GM18867 (cell line): ENCODE data around the gene MID1.
A peak's percentile ranks its signal among the peaks of the same experiment; 100 is the strongest.
"Not testable (repeated sequence)": the region's sequence is repeated elsewhere in the genome, so short reads cannot be mapped to it uniquely, and the experiment has no call there.

ENCODE experiments used
- ATAC-seq: cut with Tn5 transposase; IDR thresholded peaks from one replicate; pipeline ENCODE4 v1.9.1; 2021; ENCODE audit warnings: mild to moderate bottlenecking, moderate library complexity; ENCODE audit not compliant: unreplicated experiment

Gene MID1

DNA sequence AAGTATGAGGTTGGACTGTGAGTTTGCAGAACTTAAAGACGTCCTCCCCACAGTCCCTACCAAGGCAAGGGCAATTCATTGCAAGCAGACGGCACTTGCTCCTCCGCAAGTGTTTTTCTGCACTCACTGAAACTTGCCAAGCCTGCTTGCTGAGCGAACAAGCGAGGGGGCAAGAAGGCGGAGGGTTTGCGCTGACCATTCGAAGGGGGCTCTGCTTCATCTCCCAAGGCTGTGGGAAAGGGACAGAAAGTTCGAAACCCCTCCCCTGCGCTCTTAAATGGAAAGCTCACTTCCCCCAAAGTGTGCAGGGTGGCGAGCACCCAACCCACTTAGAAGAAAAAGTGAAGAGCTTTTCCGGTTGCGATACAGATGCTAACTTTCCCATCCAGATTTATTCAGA, 1.4 kb downstream of the MID1 start:
- no peak for ATAC-seq

DNA sequence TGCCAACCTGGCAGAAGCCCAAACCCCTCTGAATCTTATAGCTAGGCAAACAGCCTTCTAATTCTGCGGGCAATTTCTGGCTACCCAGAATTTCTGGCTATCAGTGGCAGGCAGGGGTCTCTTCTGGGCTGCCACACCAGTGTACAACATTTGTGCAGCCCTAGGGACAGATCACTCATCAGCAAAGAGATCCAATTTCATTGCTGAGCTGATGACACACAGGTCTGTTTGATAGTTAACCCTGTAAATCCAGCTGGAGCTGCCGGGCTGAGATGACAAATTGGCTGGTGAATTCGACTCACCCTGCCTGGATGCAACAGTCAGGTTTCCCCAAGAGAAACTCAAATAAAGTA, 2.4 kb downstream of the MID1 start:
- no peak for ATAC-seq

DNA sequence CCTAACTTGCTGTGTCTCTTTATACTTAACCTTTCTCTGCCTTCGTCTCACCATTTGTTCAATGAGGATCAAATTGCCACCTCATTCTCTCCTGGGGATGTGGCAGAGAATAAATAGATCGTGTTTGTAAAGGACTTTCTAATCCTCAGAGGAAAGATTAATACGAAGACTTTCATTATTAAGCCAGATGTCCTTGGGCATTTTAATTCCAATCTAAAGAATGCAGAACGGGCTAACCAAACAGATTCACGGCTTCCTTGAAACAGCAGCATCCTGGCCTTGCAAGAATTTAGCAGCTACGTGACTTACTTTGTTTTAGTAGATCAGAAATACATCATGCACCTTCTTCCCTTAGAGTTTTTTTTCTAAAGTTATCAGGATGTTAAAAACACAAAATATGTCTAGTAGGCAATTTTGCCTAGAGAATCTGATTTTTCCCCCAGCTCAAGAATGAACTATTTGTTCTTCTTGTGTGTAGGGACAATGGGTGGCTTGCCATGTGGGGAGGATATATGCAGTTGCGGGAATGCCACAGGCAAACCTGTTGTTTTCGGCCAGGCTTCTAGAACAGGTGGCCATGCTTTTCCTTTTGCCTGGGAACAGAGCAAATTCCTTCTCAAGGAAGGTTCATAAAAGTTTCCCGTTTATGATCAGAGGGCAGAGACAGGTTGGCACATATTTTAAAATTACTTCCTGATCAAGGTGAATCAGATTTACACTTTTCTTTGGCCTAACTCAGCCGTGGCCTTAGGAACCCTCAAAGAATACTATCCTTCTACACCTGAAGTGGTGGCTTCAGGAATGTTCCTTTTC, 3.0 kb downstream of the MID1 start:
- no peak for ATAC-seq

DNA sequence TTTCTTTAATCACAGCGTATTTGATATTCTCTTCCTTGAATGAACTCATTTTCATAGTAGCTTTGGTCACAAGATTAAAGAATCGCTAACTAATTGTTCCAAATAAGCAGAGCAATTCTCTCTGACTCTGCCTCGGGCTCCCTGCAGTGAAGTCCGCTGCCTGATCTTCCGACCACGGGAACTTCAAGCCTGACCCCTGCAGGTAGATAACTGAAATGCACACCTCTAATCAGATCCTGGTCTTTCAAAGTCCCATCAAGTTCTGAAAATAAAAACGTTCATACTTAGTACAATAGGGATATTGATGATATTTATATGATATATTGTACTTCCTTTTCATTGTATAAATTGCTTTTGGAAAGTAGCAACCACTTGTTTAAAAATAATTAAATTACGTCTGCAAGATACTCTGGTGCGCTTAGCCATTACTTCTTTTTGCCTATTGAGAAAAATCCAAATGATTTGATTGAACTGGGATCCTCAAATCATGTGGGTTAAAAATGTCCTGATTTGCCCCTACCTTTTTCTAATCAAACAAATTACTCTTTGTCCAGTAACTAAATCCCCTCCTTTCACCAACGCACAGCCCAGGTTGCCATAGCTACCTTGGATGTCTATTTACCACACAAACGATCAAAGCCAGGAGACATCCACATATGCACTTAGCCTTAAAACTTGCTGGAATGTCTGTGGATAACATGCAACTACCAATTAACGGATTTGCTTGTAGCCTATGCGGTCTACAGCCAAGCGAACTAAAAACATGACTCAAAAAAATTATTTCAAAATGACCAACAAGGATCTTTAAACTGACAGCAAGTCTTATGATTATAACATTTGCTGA, 4.2 kb downstream of the MID1 start:
- ATAC-seq: peak; percentile 88

DNA sequence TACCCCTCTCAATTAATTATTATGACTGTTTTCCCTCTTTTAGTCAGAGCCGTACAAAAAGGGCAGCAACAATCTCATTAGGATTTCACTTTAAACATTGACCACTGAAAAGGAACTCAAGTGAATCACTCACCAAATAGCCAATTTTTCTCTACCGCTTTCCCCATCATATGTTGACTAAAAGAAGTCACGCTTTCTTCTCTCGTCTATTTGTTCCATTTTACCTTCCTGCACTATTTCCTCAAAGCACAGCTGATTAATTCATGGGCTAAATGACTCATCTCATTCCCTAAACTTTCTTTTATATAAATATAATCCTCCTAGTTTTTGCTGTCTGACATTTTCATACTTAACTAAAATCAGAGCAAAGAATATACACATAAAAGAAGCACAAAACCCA, 8.2 kb downstream of the MID1 start:
- no peak for ATAC-seq

DNA sequence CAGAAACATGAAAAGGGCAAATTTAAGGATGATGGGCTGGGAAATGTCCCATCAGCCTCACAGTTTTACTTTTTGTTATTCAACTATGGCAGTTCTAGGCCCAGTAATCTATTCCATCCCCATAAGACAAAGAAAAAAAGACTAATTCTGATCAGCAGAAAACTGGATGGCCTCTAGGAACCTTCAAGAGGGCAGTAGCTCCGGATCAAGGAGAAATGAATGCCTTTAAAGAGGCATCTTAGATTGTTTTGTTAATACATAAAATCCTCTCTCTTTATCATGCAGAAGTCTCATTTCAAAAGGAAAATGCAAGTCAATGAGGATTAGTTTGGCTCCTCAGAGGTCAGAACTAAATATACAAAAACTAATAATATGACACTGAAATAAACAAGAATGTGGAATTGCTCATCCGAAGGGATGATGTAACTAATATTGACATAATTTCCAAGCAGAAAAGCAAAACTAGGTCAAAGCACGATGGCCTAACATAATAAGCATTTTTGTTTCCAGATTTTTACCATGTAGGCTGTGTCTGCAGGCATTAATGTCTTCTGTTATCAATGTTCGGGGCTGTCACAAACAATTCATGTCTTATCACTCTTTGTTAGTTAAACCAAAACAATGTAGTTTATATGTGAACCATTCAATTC, 8.8 kb downstream of the MID1 start:
- no peak for ATAC-seq

DNA sequence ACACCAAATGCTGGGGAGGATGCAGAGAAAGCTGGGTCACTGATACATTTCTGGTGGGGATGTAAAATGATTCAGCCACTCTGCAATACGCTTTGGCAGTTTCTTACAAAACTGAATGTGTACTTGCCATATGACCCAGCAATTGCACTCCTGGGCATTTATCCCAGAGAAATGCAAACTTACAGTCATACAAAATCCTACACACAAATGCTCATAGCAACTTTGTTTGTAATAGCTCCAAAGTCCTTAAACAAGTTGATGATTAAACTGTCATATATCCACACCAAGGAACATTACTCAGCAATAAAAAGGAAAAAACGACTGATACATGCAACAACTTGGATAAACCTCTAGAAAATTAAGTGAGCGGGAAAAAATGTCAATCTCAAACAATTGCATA, 12.3 kb downstream of the MID1 start:
- ATAC-seq: no peak

DNA sequence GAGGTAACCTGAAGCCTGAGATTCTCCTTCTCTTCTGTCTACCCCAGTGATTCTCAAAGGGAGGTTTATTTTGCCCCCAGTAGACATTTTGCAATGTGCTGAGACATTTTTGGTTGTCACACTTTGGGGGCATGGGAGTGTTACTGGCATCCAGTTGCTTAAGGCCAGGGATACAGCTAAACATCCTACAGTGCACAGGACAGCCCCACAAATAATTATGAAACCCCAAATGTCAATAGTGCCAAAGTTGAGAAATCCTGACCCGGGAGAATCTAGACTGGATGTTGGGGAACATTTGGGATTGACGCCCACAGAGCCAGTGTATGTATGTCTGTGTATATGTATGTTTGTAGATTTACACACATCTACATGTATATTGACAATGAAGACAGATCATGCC, 13.2 kb downstream of the MID1 start:
- ATAC-seq: no peak

DNA sequence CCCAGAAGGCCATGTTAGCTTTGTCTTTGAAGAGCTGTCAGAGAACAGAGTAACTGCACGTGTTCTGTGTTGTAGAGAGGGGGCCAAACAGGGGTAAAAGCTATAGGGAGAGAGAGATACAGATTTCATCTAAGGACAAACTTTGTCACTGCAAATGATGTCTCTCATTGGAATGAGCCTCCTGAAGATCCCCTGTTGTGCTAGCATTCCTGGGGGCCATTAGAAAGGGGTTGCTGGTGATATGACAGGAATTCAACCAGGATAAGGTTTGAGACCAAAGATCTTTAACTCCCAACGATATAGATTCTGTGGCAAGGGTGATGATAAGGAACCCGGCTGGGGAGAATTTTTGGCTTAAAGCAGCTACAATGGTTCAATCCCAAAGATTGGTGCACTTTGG, 16.8 kb downstream of the MID1 start:
- ATAC-seq: no peak

DNA sequence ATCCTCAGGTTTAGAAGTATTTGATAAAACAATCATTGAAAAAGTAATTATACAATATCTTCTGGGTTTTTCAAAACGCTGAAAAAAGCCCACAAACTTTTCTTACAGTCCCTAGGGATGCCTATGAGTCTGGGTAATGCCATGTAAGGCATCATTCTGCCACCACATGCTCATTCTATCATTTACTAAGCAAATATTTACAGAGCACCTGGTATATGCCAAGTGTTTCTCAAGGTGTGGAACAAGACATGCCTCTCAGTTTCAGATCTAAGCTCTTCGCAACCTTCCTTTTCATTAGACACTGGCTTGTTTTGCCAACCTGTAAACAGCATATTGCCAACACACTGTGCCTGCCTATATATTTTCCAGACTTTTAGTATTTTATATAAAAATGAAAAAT, 17.7 kb downstream of the MID1 start:
- ATAC-seq: no peak

DNA sequence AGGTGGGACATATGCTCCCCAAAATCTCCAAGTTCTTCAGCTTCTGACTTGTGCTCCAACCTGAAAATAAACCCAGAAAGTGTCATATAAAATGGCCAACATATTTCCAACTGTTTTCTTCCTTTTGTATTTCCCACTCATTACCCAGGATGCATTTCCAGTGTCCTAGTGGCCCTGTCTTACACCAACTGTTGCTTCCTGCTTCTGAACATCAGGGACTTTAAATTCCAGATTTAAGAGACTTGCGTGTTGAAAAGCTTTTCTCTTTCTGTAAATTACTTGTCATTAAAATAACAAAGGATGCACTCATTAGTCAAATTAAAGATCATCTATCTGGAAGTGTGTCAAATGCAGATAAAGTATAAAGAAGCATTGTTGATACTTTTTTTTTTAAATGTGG, 19.9 kb downstream of the MID1 start:
- no peak for ATAC-seq

DNA sequence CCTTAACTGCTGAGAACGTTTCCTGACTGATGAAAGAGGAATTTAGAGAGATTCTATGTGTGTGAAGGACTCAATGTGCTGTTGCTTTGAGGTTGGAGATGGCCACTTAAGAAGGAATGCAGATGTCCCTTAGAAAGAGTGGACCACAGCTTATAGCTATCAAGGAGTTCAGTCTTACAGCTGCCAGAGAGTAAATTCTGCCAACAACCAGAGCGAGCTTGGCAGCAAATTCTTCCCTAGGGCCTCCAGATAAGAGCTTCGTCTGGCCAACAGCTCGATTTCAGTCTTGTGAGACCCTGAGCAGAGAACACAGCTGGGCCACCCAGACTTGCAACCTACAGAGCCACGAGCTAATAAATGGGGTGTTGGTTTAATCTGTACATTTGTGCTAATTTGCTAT, 21.8 kb downstream of the MID1 start:
- ATAC-seq: no peak

DNA sequence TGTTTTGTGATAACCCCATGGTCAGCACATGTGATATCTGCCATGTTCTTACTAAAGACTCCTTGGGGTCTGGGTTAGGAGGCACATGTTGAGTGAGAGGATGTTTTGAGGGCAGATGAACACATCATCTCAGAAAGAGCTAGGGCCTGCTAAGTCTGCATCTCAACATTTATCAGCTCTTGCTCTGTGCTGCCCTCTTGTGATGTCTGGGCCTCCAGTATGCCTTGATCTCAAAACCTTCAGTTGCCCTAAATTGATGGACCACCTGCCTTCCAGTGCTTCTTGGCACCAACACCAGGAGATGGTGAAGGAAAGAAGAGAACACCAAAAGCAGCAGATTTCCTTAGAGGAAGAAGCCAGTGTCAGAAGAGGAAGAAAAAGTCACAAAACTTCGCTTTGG, 22.5 kb downstream of the MID1 start:
- peak; percentile 52 for ATAC-seq

DNA sequence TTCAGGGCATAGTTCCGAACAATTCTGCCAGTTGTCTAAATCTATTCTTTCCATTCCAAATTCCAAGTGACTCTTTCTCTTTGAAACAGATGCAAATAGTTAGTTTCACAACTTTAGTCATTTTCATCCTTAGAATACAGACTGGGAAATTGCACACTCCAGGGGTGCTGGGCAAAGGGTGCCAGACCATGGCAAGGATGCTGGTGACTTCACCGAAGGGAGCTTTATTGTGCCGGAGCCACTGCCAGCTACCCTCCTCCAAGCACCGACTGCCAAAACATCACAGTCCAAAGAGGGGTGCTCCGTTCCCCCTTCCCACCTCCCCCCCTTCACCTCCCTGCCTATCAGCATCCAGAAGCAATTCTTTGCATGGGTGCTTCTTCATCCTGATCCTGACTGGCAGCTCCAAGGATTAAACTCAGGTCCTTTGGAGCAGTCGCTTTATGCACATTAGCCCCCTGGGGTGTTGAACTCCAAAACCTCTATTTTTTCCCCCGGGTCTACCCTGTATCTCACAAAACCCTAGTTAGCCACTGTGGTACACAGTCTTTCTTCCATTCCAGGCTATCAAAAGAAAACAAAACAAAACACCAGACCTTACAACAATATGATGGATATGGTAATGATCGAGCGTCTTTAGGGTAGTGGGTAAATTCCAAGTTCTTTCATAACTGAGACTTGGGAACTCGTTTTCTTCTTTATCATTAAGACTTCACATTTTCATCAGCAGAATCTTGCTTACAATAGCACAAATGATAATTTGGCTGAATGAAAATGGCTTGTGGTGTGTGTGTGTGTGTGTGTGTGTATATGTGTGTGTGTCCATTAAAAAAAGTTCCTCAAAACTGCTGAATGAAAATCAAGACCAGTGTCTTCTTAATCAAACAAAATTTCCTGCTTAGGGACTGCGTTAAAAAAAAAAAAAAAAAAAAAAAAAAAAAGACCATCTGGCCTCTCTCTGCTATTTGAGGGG, 28.7 kb downstream of the MID1 start:
- ATAC-seq: no peak

DNA sequence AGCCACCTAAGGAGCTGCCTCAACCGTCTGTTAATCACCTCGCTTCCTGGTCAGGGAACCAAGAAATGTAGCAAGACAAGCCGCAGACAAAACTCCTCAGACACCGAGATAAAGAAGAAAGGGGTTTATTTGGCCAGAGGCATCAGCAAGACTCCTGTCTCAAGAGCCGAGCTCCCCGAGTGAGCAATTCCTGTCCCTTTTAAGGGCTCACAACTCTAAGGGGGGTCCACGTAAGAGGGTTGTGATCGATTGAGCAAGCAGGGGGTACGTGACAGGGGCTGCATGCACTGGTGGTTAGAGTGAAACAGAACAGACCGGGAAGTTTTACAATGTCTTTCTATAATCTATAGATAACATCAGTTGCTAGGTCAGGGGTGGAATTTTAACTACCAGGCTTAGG, 30.6 kb downstream of the MID1 start:
- not testable (repeated sequence) for ATAC-seq

DNA sequence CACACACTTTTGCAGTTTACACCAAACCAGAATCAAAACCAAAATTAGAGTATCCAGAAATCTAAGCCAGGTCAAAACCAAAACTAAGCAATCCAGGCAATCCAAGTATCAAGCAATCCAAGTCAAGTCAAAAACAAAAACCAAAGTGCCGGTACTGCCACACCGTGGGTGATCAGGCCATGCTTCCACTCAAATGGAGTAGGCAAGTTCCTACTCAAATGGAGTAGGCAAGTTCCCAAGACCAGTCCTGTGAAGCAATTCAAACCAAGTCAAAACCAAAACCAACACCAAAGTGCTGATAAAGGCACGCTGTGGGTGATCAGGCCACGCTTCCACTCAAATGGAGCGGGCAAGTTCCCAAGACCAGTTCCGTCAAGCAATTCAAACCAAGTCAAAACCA, 31.3 kb downstream of the MID1 start:
- ATAC-seq: no peak

DNA sequence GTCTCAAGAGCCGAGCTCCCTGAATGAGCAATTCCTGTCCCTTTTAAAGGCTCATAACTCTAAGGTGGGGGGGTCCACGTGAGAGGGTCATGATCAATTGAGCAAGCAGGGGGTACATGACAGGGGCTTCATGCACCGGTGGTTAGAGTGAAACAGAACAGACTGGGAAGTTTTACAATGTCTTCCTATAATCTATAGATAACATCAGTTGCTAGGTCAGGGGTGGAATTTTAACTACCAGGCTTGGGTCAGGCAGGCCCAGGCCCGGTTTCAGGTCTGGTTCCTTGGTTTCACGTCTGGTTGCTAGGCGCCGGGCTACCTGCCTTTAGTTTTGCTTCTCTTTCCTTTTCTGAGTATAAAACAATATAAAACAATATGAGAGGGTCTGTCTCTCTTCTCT, 35.5 kb downstream of the MID1 start:
- not testable (repeated sequence) for ATAC-seq

DNA sequence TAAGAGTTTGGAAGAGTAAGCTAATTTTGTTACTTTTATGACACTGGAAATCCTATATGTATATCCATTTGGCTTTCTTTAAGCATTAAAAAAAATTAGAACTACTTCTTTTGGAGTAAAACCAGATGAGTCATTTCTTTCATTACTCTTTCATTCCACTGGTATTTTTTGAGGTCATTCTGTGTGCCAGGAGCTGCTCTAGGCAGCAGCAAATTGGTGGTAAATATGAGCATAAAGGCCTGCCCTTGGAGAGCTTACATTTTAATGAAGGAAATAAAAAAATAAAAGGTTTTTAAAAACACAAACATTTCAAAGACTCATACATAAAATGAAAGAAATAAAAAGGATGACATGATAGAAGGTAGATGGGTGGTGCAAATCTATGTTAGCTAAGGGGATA, 37.4 kb downstream of the MID1 start:
- ATAC-seq: no peak

DNA sequence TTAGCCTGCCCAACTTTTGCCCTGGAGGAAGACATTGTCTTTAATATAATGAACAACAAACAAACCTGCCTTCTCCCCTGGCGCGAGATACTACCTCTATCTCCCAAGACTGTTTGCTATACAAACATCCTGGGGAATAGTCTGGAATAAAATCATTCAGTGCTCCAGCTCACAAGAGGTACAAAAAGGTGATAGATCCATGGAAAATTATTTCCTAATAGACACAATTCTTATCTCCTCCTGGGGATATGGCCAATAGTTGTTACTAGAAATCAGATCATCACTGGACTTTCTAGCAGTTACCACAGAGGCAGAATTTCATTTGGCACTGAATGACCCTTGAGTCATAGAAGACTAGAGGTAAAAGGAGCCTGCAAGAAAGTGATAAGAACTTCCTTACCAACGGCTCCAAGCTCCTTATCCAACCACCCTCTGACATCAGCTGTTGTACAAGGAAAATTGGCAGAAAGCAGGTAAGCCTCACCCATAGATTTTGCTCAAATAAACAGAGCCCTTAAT, 38.1 kb downstream of the MID1 start:
- ATAC-seq: no peak
